Vagina (tissue), 2 donors: ENCODE measurements around the gene TTI1. TPM values are rescaled to one million over a fixed set of nuclear protein-coding genes. Genes with fewer than 3 reads are reported as not detected.
"Not testable (repeated sequence)": the region's sequence is repeated elsewhere in the genome, so short reads cannot be mapped to it uniquely, and the experiment has no call there.

Experiments
- DNase-seq, 2 donors: peaks; one replicate each; pipeline ENCODE4 v3.0.0-alpha.2; 2017; ENCODE audit errors: extremely low spot score in 2 of 2
- H3K27ac ChIP-seq: fragments of 200-600 bp; sonication (generic); one replicate; pipeline ENCODE4 v1.5.1; 2019
- H3K27me3 ChIP-seq: fragments of 200-600 bp; sonication (generic); one replicate; pipeline ENCODE4 v1.5.1; 2019
- H3K36me3 ChIP-seq, 2 donors: fragments of 200-600 bp; sonication (generic); one replicate each; pipeline ENCODE4 v1.5.1; 2017 to 2019
- H3K4me1 ChIP-seq: fragments of 200-600 bp; sonication (generic); one replicate; pipeline ENCODE4 v1.5.1; 2019
- H3K4me3 ChIP-seq, 2 donors: fragments of 200-600 bp; sonication (generic); 1 replicate in 1 of 2; 2 replicates in 1 of 2; pipeline ENCODE4 v1.5.1; 2016 to 2019
- H3K9me3 ChIP-seq: fragments of 200-600 bp; sonication (generic); one replicate; pipeline ENCODE4 v1.5.1; 2019
- CTCF ChIP-seq, 3 experiments: fragments of 450-650 bp in 2 of 3; fragments of 200-600 bp in 1 of 3; sonication (generic) in 1 of 3; IDR thresholded peaks; one replicate each; pipeline ENCODE4 v1.5.1; 2017 to 2019; ENCODE audit warnings: antibody characterized with exemption in 3 of 3, mild to moderate bottlenecking in 2 of 3, moderate library complexity in 2 of 3
- POLR2A ChIP-seq, 2 donors: fragments of 450-650 bp; IDR thresholded peaks; one replicate each; pipeline ENCODE4 v1.6.1; 2017; ENCODE audit warnings: antibody characterized with exemption in 2 of 2, mild to moderate bottlenecking in 2 of 2, moderate library complexity in 2 of 2
- POLR2AphosphoS5 ChIP-seq, 2 donors: sonication (generic); formaldehyde crosslinking; IDR thresholded peaks; one replicate each; pipeline ENCODE4 v1.9.0; 2017; ENCODE audit warnings: antibody characterized with exemption in 2 of 2, mild to moderate bottlenecking in 2 of 2, low read depth in 1 of 2; ENCODE audit not compliant: insufficient read depth in 1 of 2
- intact Hi-C: fragments of 100-400 bp; cut with DNase I; formaldehyde crosslinking; loops from one replicate; pipeline ENCODE4 v1.15.1; 2023
- total RNA-seq: library from RNA; depleted of rRNA; stranded (reverse); fragments of >200 nt; gene quantifications from one replicate; pipeline ENCODE4 v1.2.3, GENCODE V29; 2016

Gene TTI1
- total RNA-seq, 1 donor from 2014 or later: 13.5 TPM

- no peaks in the 10 kb centered on the region for H3K4me1 ChIP-seq
- H3K27ac ChIP-seq: no peak overlapping the region
- H3K4me3 ChIP-seq: no peak overlapping the region
- peak; percentile 56 to 70 for DNase-seq
- intact Hi-C loops: no loop called here
- H3K27me3 ChIP-seq: no peaks in the 10 kb centered on the region
- H3K9me3 ChIP-seq: no peaks in the 10 kb centered on the region
- TF ChIP-seq POLR2A (IDR thresholded peaks at IDR 0.05) (no peak), POLR2AphosphoS5 (IDR thresholded peaks at IDR 0.05; ENCODE audit: insufficient read depth in 1 of 2, low read depth in 1 of 2) (no peak), CTCF (IDR thresholded peaks at IDR 0.05) (no peak)
- no peaks in the 10 kb centered on the region for H3K36me3 ChIP-seq
These were observed 61.6 kb downstream of the TTI1 start for GRCh38 chr20:37971561-37972127.

DNA sequence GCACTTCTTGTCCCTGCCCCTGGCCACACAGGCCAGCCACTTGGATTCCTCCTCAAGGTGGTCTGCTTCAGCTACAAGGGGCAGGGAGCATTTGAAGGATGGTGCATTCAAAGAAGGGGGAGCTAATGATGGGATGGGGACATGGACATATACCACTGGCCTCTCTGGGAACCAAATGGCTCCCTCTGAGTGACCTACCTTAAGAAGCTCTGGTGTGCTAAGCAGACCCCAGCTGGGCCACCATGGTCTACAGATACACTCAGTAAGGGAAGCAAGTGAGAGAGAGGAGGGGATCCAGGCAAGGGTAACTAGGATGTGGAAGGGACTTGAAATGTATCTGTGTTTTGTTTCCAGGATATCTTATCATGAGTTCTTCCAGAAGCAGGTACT, 62.4 kb downstream of the TTI1 start:
- Histone ChIP-seq H3K4me1 (no peaks in the 10 kb centered on the region), H3K4me3 (no peak overlapping the region), H3K36me3 (no peaks in the 10 kb centered on the region), H3K9me3 (no peaks in the 10 kb centered on the region), H3K27ac (no peak overlapping the region), H3K27me3 (no peaks in the 10 kb centered on the region)
- TF ChIP-seq CTCF (IDR thresholded peaks at IDR 0.05) (no peak), POLR2AphosphoS5 (IDR thresholded peaks at IDR 0.05; ENCODE audit: insufficient read depth in 1 of 2, low read depth in 1 of 2) (no peak), POLR2A (IDR thresholded peaks at IDR 0.05) (no peak)
- intact Hi-C loops: no loop called here
- peak; percentile 22 to 67 for DNase-seq

- Histone ChIP-seq H3K9me3 (no peaks in the 10 kb centered on the region), H3K27me3 (no peaks in the 10 kb centered on the region), H3K4me3 (no peak overlapping the region), H3K27ac (no peak overlapping the region), H3K4me1 (no peaks in the 10 kb centered on the region), H3K36me3 (no peaks in the 10 kb centered on the region)
- DNase-seq: peak; percentile 32 to 34
- intact Hi-C loops: no loop called here
- no peak for TF ChIP-seq POLR2AphosphoS5 (IDR thresholded peaks at IDR 0.05; ENCODE audit: insufficient read depth in 1 of 2, low read depth in 1 of 2)
- TF ChIP-seq POLR2A (IDR thresholded peaks at IDR 0.05): no peak
- no peak for TF ChIP-seq CTCF (IDR thresholded peaks at IDR 0.05)
These were observed 63.1 kb downstream of the TTI1 start for GRCh38 chr20:37969949-37970855.

- Histone ChIP-seq H3K4me3 (no peak overlapping the region), H3K27ac (no peak overlapping the region), H3K27me3 (no peaks in the 10 kb centered on the region), H3K36me3 (no peaks in the 10 kb centered on the region), H3K4me1 (no peaks in the 10 kb centered on the region), H3K9me3 (no peaks in the 10 kb centered on the region)
- TF ChIP-seq POLR2AphosphoS5 (IDR thresholded peaks at IDR 0.05; ENCODE audit: insufficient read depth in 1 of 2, low read depth in 1 of 2): no peak
- TF ChIP-seq CTCF (IDR thresholded peaks at IDR 0.05): no peak
- TF ChIP-seq POLR2A (IDR thresholded peaks at IDR 0.05): no peak
- intact Hi-C loops: no loop called here
- peak; percentile 40 to 49 for DNase-seq
These were observed 64.3 kb downstream of the TTI1 start for GRCh38 chr20:37968841-37969401.

DNA sequence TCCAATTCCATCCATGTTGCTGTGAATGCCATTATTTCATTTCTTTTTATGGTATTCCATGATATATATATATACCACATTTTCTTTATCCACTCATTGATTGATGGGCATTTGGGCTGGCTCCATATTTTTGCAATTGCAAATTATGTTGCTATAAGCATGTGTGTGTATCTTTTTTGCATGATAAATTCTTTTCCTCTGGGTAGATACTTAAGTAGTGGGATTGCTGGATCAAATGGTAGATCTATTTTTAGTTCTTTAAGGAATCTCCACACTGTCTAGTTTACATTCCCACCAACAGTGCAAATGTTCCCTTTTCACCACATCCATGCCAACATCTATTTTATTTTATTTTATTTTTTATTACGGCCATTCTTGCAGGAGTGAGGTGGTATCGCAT, 69.8 kb downstream of the TTI1 start:
- H3K4me3 ChIP-seq, DNase-seq, H3K36me3 ChIP-seq, H3K27me3 ChIP-seq, H3K9me3 ChIP-seq, H3K4me1 ChIP-seq, intact Hi-C loops, H3K27ac ChIP-seq: not testable (repeated sequence)
